Activated CD4-positive, alpha-beta T cell treated with anti-CD3 and anti-CD28 coated beads for 1 hour (primary cell): Measurements from ENCODE around the gene TSPAN9.

Experiments used
- DNase-seq: peaks from one replicate; pipeline ENCODE4 v3.0.0-alpha.2; 2020

Gene TSPAN9

GRCh38 chr12:3168223-3169221 lies 91.3 kb downstream of the TSPAN9 start:
- DNase-seq = no peak

GRCh38 chr12:3170423-3171194 lies 93.4 kb downstream of the TSPAN9 start:
- DNase-seq = no peak

- no peak for DNase-seq
These were observed 94.0 kb downstream of the TSPAN9 start for GRCh38 chr12:3171195-3171591.

- no peak for DNase-seq
These were observed 95.2 kb downstream of the TSPAN9 start for GRCh38 chr12:3172124-3173007.

- DNase-seq = no peak
These were observed 95.9 kb downstream of the TSPAN9 start for GRCh38 chr12:3173008-3173553.

GRCh38 chr12:3173912-3174311 lies 96.7 kb downstream of the TSPAN9 start:
- no peak for DNase-seq

- DNase-seq = no peak
These were observed 98.1 kb downstream of the TSPAN9 start for GRCh38 chr12:3175238-3175637.

- DNase-seq = no peak
These were observed 99.6 kb downstream of the TSPAN9 start for GRCh38 chr12:3176754-3177153.

- no peak for DNase-seq
These were observed 100.7 kb downstream of the TSPAN9 start for GRCh38 chr12:3177778-3178425.

GRCh38 chr12:3178671-3179313 lies 101.6 kb downstream of the TSPAN9 start:
- no peak for DNase-seq

- DNase-seq = no peak
These were observed 102.6 kb downstream of the TSPAN9 start for GRCh38 chr12:3179731-3180130.

GRCh38 chr12:3182426-3182825 lies 105.2 kb downstream of the TSPAN9 start:
- DNase-seq = no peak

- no peak for DNase-seq
These were observed 107.3 kb downstream of the TSPAN9 start for GRCh38 chr12:3184485-3184884.

- no peak for DNase-seq
These were observed 108.2 kb downstream of the TSPAN9 start for GRCh38 chr12:3185260-3185870.

GRCh38 chr12:3186546-3187215 lies 109.5 kb downstream of the TSPAN9 start:
- no peak for DNase-seq

- DNase-seq = no peak
These were observed 110.9 kb downstream of the TSPAN9 start for GRCh38 chr12:3187846-3188770.

- no peak for DNase-seq
These were observed 112.1 kb downstream of the TSPAN9 start for GRCh38 chr12:3189282-3189681.

- no peak for DNase-seq
These were observed 112.9 kb downstream of the TSPAN9 start for GRCh38 chr12:3190101-3190500.

GRCh38 chr12:3191450-3191849 lies 114.3 kb downstream of the TSPAN9 start:
- no peak for DNase-seq
